Liver (tissue), 9 donors: ENCODE measurements around the gene GBGT1. TPM values are rescaled to one million over a fixed set of nuclear protein-coding genes. Genes with fewer than 3 reads are reported as not detected.

Experiments
- DNase-seq: peaks from one replicate; pipeline ENCODE4 v3.0.0-alpha.2; 2017; ENCODE audit warnings: low spot score
- H3K27ac ChIP-seq, 2 donors: one replicate each; pipeline ENCODE4 v1.7.0; 2013; ENCODE audit warnings: inconsistent platforms in 2 of 2, low read length in 2 of 2, control low read depth in 1 of 2, low read depth in 1 of 2, mild to moderate bottlenecking in 1 of 2
- H3K27me3 ChIP-seq, 4 donors: one replicate each; pipeline versions ENCODE4 v1.6.1 to v1.7.0; 2013; ENCODE audit warnings: low read length in 3 of 4, inconsistent platforms in 1 of 4, mild to moderate bottlenecking in 1 of 4, moderate library complexity in 1 of 4; ENCODE audit not compliant: control insufficient read depth in 4 of 4, insufficient read depth in 4 of 4
- H3K36me3 ChIP-seq, 4 donors: one replicate each; pipeline versions ENCODE4 v1.6.1 to v1.7.0; 2013; ENCODE audit warnings: low read length in 3 of 4, mild to moderate bottlenecking in 3 of 4, low read depth in 1 of 4, moderate library complexity in 1 of 4; ENCODE audit not compliant: control insufficient read depth in 4 of 4, insufficient read depth in 3 of 4
- H3K4me1 ChIP-seq, 4 donors: one replicate each; pipeline versions ENCODE4 v1.6.1 to v1.7.0; 2013; ENCODE audit warnings: low read length in 3 of 4, mild to moderate bottlenecking in 3 of 4, moderate library complexity in 1 of 4; ENCODE audit not compliant: control insufficient read depth in 4 of 4, insufficient read depth in 4 of 4
- H3K4me3 ChIP-seq, 3 donors: one replicate each; pipeline versions ENCODE4 v1.6.1 to v1.7.0; 2013; ENCODE audit warnings: low read length in 3 of 3, control low read depth in 1 of 3, low read depth in 1 of 3, mild to moderate bottlenecking in 1 of 3
- H3K9ac ChIP-seq, 2 donors: one replicate each; pipeline ENCODE4 v1.7.0; 2013; ENCODE audit warnings: low read length in 2 of 2, mild to moderate bottlenecking in 2 of 2, moderate library complexity in 2 of 2, control low read depth in 1 of 2, low read depth in 1 of 2
- H3K9me3 ChIP-seq, 4 donors: one replicate each; pipeline versions ENCODE4 v1.6.1 to v1.7.0; 2013; ENCODE audit warnings: low read length in 3 of 4; ENCODE audit not compliant: control insufficient read depth in 4 of 4
- ATF3 ChIP-seq: IDR thresholded peaks from 2 replicates; pipeline ENCODE4 v1.6.1; 2016; ENCODE audit warnings: antibody characterized with exemption
- CTCF ChIP-seq: fragments of 150-350 bp; IDR thresholded peaks from 2 replicates; pipeline ENCODE4 v1.5.1; 2017; ENCODE audit warnings: improper control_type of control experiment, low read depth, low read length; ENCODE audit not compliant: missing input control
- EGR1 ChIP-seq, 2 donors: IDR thresholded peaks; 2 replicates each; pipeline ENCODE4 v1.6.1; 2016 to 2018; ENCODE audit warnings: antibody characterized with exemption in 2 of 2, low read depth in 2 of 2
- FOXA1 ChIP-seq: IDR thresholded peaks from 2 replicates; pipeline ENCODE4 v1.6.1; 2016; ENCODE audit warnings: antibody characterized with exemption
- FOXA2 ChIP-seq: IDR thresholded peaks from 2 replicates; pipeline ENCODE4 v1.6.1; 2016; ENCODE audit warnings: antibody characterized with exemption
- GABPA ChIP-seq, 2 donors: IDR thresholded peaks in 1 of 2; conservative IDR thresholded peaks in 1 of 2; 2 replicates each; pipeline ENCODE4 v1.6.1; 2016; ENCODE audit warnings: antibody characterized with exemption in 2 of 2, mild to moderate bottlenecking in 1 of 2, moderate library complexity in 1 of 2
- HNF4A ChIP-seq, 2 donors: conservative IDR thresholded peaks; 2 replicates each; pipeline ENCODE4 v1.6.1; 2016; ENCODE audit warnings: antibody characterized with exemption in 2 of 2, mild to moderate bottlenecking in 2 of 2
- HNF4G ChIP-seq: IDR thresholded peaks from 2 replicates; pipeline ENCODE4 v1.6.1; 2016; ENCODE audit warnings: antibody characterized with exemption
- JUND ChIP-seq, 2 donors: IDR thresholded peaks; 2 replicates each; pipeline ENCODE4 v1.6.1; 2016; ENCODE audit warnings: antibody characterized with exemption in 2 of 2
- RAD21 ChIP-seq, 2 donors: IDR thresholded peaks; 2 replicates each; pipeline ENCODE4 v1.6.1; 2016; ENCODE audit warnings: antibody characterized with exemption in 2 of 2, mild to moderate bottlenecking in 2 of 2
- RXRA ChIP-seq, 2 donors: IDR thresholded peaks; 2 replicates each; pipeline ENCODE4 v1.6.1; 2017 to 2018; ENCODE audit warnings: antibody characterized with exemption in 2 of 2, mild to moderate bottlenecking in 1 of 2
- SP1 ChIP-seq: IDR thresholded peaks from 2 replicates; pipeline ENCODE4 v1.6.1; 2018; ENCODE audit warnings: antibody characterized with exemption, mild to moderate bottlenecking
- TAF1 ChIP-seq: conservative IDR thresholded peaks from 2 replicates; pipeline ENCODE4 v1.6.1; 2016; ENCODE audit warnings: antibody characterized with exemption, mild to moderate bottlenecking
- YY1 ChIP-seq: IDR thresholded peaks from 2 replicates; pipeline ENCODE4 v1.6.1; 2016; ENCODE audit warnings: antibody characterized with exemption, mild to moderate bottlenecking
- WGBS: extraction: QIAGEN DNeasy Blood & Tissue Kit; methylation state at CpG from one replicate; pipeline ENCODE4 v1.1.7; 2013; 5-methylcytosine and 5-hydroxymethylcytosine counted together
- polyA plus RNA-seq, 2 donors: library from polyadenylated mRNA; stranded (reverse) in 1 of 2; unstranded in 1 of 2; fragments of 200-250 nt in 1 of 2; fragments of >200 nt in 1 of 2; fragmentation: Nextera tagmentation in 1 of 2; extraction: Ambion mirVana in 1 of 2; gene quantifications; one replicate each; pipeline versions ENCODE4 v1.2.1 to v1.2.3, GENCODE V29; 2013 to 2015
- total RNA-seq, 2 donors: library from RNA; depleted of rRNA; stranded (reverse); fragments of >200 nt; gene quantifications; one replicate each; pipeline ENCODE4 v1.2.3, GENCODE V29; 2014
- TF ChIP-seq, protein P1 (sequence below): IDR thresholded peaks from 2 replicates; pipeline ENCODE4 v1.6.1; 2016; ENCODE audit warnings: antibody characterized with exemption, mild to moderate bottlenecking
- TF ChIP-seq, protein P2 (sequence below): IDR thresholded peaks from 2 replicates; pipeline ENCODE4 v1.6.1; 2016; ENCODE audit warnings: antibody characterized with exemption
- donor health status: healthy.
- donor health status: healthy.
- donor health status: healthy.
- donor health status: healthy.
- donor health status: healthy.

GBGT1 gene
- total and polyA plus RNA-seq, 4 donors = 0.33 to 25.7 (median 2.3) TPM

DNA sequence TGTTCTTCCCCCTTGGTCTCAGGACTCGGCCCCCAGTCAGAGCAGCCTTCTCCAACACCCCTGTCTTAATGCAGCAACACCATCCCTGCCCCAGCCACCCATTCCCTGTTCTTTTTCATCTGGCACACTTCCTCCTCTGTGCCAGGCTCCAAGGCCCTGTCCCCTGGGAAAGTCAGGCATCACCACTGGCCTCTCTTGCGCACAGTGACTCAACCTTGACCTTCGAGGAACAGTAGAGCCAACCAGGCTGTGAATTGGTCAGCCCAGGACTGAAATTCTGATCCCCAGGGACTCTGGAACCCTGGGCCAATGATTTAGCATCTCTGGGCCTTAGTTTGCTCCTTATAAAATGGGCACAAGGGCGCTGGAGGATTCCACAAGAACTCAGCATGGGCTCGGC, 32.2 kb downstream of the GBGT1 start:
- Histone ChIP-seq H3K27me3 (no peaks in the 10 kb centered on the region), H3K27ac (peak overlapping the region; percentile 0 to 36), H3K9ac (no peak overlapping the region), H3K4me1 (peaks cover 15 to 38% (median 27%) of the 10 kb centered on the region in 4 donors), H3K9me3 (no peaks in the 10 kb centered on the region), H3K4me3 (no peak overlapping the region), H3K36me3 (no peaks in the 10 kb centered on the region)
- WGBS = 94% methylated on average over 5 of the region's 5 CpGs
- no peak for DNase-seq
- TF ChIP-seq HNF4A (conservative IDR thresholded peaks at IDR 0.05) (no peak), TAF1 (no peak)

- no peaks in the 10 kb centered on the region for H3K27me3 ChIP-seq
- DNase-seq = no peak
- H3K9me3 ChIP-seq = no peaks in the 10 kb centered on the region
- H3K9ac ChIP-seq = no peak overlapping the region
- H3K27ac ChIP-seq = peak overlapping the region in 1 of 2 donors; percentile 14
- H3K4me1 ChIP-seq = peaks cover 17 to 44% (median 30%) of the 10 kb centered on the region in 4 donors
- no peak overlapping the region for H3K4me3 ChIP-seq
- WGBS = 81% methylated on average over 10 of the region's 10 CpGs
- H3K36me3 ChIP-seq = no peaks in the 10 kb centered on the region
- TF ChIP-seq HNF4A (conservative IDR thresholded peaks at IDR 0.05) (no peak), RAD21 (IDR thresholded peaks at IDR 0.05) (no peak), TAF1 (no peak), SP1 (no peak), YY1 (no peak), FOXA1 (no peak)
These were observed 32.9 kb downstream of the GBGT1 start for GRCh38 chr9:133130685-133131244.

DNA sequence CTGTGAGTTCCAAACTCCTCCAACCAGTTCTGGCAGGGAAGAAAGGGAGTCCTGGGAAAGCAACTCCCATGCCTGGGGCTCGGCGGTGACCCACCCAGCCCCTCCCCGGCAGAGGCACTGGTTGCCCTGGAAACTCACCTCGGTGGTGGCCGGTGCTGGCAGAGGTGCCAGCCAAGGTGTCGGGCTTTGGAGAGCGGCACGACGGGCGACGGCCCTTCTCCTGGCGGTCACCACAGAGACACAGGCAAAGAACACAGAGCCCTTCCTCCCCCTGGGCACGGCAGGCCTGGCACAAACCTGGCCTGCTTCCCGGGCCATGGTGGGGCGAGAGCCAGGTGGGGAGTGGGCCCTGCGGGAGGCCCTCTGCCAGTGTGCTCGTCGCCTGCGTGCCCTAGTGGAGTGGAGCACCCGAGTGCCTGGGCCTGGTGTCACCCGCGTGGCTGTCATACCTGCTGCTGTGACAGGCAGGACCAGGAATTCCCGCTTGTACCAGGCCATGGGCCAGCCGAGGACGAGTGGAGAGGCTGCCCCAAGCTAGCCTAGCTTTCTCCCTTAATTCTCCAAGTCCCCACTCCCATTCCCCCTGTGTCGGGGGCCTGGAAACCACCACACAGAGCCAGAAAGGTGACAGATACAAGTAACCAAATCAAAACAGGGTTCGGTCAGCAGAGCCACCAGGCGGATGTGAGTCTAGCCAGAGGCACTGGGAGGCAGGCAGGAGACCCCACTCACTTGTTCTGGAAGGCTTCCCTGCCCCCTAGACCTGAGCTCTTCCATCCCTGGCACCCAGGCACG, 34.5 kb downstream of the GBGT1 start:
- 85% methylated on average over 29 of the region's 29 CpGs for WGBS
- peaks cover 18 to 42% (median 29%) of the 10 kb centered on the region in 4 donors for H3K4me1 ChIP-seq

More for the DNA sequence above, 34.5 kb downstream of the GBGT1 start:
- no peaks in the 10 kb centered on the region for H3K27me3 ChIP-seq
- no peak overlapping the region for H3K4me3 ChIP-seq
- DNase-seq = no peak
- H3K36me3 ChIP-seq = no peaks in the 10 kb centered on the region
- TF ChIP-seq SP1 (no peak), TAF1 (no peak), FOXA1 (no peak), HNF4A (conservative IDR thresholded peaks at IDR 0.05) (no peak), ATF3 (no peak), FOXA2 (no peak), RXRA (IDR thresholded peaks at IDR 0.05) (no peak), EGR1 (IDR thresholded peaks at IDR 0.05; ENCODE audit: low read depth in 2 of 2) (no peak), HNF4G (no peak), JUND (IDR thresholded peaks at IDR 0.05) (no peak), YY1 (no peak), RAD21 (IDR thresholded peaks at IDR 0.05) (no peak), CTCF (no peak), GABPA (IDR thresholded peaks at IDR 0.05 in 1 of 2, conservative IDR thresholded peaks at IDR 0.05 in 1 of 2) (no peak)
- TF ChIP-seq, protein P1, sequence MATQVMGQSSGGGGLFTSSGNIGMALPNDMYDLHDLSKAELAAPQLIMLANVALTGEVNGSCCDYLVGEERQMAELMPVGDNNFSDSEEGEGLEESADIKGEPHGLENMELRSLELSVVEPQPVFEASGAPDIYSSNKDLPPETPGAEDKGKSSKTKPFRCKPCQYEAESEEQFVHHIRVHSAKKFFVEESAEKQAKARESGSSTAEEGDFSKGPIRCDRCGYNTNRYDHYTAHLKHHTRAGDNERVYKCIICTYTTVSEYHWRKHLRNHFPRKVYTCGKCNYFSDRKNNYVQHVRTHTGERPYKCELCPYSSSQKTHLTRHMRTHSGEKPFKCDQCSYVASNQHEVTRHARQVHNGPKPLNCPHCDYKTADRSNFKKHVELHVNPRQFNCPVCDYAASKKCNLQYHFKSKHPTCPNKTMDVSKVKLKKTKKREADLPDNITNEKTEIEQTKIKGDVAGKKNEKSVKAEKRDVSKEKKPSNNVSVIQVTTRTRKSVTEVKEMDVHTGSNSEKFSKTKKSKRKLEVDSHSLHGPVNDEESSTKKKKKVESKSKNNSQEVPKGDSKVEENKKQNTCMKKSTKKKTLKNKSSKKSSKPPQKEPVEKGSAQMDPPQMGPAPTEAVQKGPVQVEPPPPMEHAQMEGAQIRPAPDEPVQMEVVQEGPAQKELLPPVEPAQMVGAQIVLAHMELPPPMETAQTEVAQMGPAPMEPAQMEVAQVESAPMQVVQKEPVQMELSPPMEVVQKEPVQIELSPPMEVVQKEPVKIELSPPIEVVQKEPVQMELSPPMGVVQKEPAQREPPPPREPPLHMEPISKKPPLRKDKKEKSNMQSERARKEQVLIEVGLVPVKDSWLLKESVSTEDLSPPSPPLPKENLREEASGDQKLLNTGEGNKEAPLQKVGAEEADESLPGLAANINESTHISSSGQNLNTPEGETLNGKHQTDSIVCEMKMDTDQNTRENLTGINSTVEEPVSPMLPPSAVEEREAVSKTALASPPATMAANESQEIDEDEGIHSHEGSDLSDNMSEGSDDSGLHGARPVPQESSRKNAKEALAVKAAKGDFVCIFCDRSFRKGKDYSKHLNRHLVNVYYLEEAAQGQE = no peak
- TF ChIP-seq, protein P2, sequence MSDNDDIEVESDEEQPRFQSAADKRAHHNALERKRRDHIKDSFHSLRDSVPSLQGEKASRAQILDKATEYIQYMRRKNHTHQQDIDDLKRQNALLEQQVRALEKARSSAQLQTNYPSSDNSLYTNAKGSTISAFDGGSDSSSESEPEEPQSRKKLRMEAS = no peak
- no peaks in the 10 kb centered on the region for H3K9me3 ChIP-seq
- no peak overlapping the region for H3K27ac ChIP-seq
- no peak overlapping the region for H3K9ac ChIP-seq
